Measurements from ENCODE around the gene GCAT.
"Not testable (repeated sequence)": the region's sequence is repeated elsewhere in the genome, so short reads cannot be mapped to it uniquely, and the experiment has no call there.

The GCAT gene

GRCh38 chr22:37784829-37785495 is 22.8 kb upstream of the GCAT start:
- peak; percentile 74 for DNase-seq
- Histone ChIP-seq H3K36me3 (no peaks in the 10 kb centered on the region), H3K27me3 (ENCODE audit: insufficient read depth, low read depth, severe bottlenecking) (no peaks in the 10 kb centered on the region), H3K4me3 (ENCODE audit: low read depth, low read length) (no peak overlapping the region), H3K27ac (peak overlapping the region; percentile 52), H3K9me3 (ENCODE audit: severe bottlenecking) (no peaks in the 10 kb centered on the region)
- TF ChIP-seq, protein P1, sequence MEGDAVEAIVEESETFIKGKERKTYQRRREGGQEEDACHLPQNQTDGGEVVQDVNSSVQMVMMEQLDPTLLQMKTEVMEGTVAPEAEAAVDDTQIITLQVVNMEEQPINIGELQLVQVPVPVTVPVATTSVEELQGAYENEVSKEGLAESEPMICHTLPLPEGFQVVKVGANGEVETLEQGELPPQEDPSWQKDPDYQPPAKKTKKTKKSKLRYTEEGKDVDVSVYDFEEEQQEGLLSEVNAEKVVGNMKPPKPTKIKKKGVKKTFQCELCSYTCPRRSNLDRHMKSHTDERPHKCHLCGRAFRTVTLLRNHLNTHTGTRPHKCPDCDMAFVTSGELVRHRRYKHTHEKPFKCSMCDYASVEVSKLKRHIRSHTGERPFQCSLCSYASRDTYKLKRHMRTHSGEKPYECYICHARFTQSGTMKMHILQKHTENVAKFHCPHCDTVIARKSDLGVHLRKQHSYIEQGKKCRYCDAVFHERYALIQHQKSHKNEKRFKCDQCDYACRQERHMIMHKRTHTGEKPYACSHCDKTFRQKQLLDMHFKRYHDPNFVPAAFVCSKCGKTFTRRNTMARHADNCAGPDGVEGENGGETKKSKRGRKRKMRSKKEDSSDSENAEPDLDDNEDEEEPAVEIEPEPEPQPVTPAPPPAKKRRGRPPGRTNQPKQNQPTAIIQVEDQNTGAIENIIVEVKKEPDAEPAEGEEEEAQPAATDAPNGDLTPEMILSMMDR (IDR thresholded peaks at IDR 0.05; ENCODE audit: low read depth, low read length): no peak

- H3K4me3 ChIP-seq (ENCODE audit: low read depth, low read length): no peak overlapping the region
- no peak overlapping the region for H3K27ac ChIP-seq
- no peaks in the 10 kb centered on the region for H3K27me3 ChIP-seq (ENCODE audit: insufficient read depth, low read depth, severe bottlenecking)
- TF ChIP-seq, protein P1 (IDR thresholded peaks at IDR 0.05; ENCODE audit: low read depth, low read length): no peak
- no peaks in the 10 kb centered on the region for H3K36me3 ChIP-seq
- no peak for DNase-seq
- no peaks in the 10 kb centered on the region for H3K9me3 ChIP-seq (ENCODE audit: severe bottlenecking)
Observed at GRCh38 chr22:37790234-37790633, 17.5 kb upstream of the GCAT start.

- DNase-seq: no peak
Observed at GRCh38 chr22:37792494-37792893, 15.2 kb upstream of the GCAT start.

GRCh38 chr22:37794376-37794775 is 13.4 kb upstream of the GCAT start:
- H3K36me3 ChIP-seq: no peaks in the 10 kb centered on the region
- H3K27me3 ChIP-seq (ENCODE audit: insufficient read depth, low read depth, severe bottlenecking): no peaks in the 10 kb centered on the region
- DNase-seq: no peak
- no peak overlapping the region for H3K4me3 ChIP-seq (ENCODE audit: low read depth, low read length)
- H3K27ac ChIP-seq: no peak overlapping the region
- TF ChIP-seq, protein P1 (IDR thresholded peaks at IDR 0.05; ENCODE audit: low read depth, low read length): no peak
- no peaks in the 10 kb centered on the region for H3K9me3 ChIP-seq (ENCODE audit: severe bottlenecking)

More at GRCh38 chr22:37792494-37792893, 15.2 kb upstream of the GCAT start:
- TF ChIP-seq, protein P1 (IDR thresholded peaks at IDR 0.05; ENCODE audit: low read depth, low read length): no peak
- Histone ChIP-seq H3K4me3 (ENCODE audit: low read depth, low read length) (no peak overlapping the region), H3K36me3 (no peaks in the 10 kb centered on the region), H3K27me3 (ENCODE audit: insufficient read depth, low read depth, severe bottlenecking) (no peaks in the 10 kb centered on the region), H3K9me3 (ENCODE audit: severe bottlenecking) (no peaks in the 10 kb centered on the region), H3K27ac (no peak overlapping the region)

DNA sequence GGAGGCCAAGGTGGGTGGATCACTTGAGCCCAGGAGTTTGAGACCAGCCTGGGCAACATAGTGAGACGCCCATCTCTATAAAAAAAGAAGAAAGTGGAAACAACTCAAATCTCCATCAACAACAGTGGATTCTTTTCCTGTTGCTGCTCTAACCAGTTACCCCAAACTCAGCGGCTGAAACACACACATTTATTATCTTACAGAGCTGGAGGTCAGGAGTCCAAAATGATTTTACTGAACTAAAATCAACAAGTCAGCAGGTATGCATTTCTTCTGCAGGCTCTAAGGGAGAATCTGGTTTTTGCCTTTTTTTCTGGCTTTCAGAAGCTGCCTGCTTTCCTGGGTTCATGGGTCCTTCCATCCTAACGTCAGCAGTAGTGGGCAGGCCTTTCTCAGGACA is 11.7 kb upstream of the GCAT start:
- no peak for DNase-seq
- H3K4me3 ChIP-seq (ENCODE audit: low read depth, low read length): no peak overlapping the region

GRCh38 chr22:37797259-37797658 is 10.5 kb upstream of the GCAT start:
- not testable (repeated sequence) for H3K27me3 ChIP-seq (ENCODE audit: insufficient read depth, low read depth, severe bottlenecking); DNase-seq; H3K36me3 ChIP-seq; H3K4me3 ChIP-seq (ENCODE audit: low read depth, low read length); H3K9me3 ChIP-seq (ENCODE audit: severe bottlenecking)
- peak overlapping the region; percentile 39 for H3K27ac ChIP-seq

More for the DNA sequence above, 11.7 kb upstream of the GCAT start:
- Histone ChIP-seq H3K27me3 (ENCODE audit: insufficient read depth, low read depth, severe bottlenecking) (no peaks in the 10 kb centered on the region), H3K36me3 (no peaks in the 10 kb centered on the region), H3K27ac (no peak overlapping the region), H3K9me3 (ENCODE audit: severe bottlenecking) (no peaks in the 10 kb centered on the region)
- TF ChIP-seq, protein P1 (IDR thresholded peaks at IDR 0.05; ENCODE audit: low read depth, low read length): no peak

All from WERI-Rb-1 (cell line).